ENCODE results near the gene MBD3.
A peak's percentile ranks its signal among the peaks of the same experiment; 100 is the strongest.

The MBD3 gene

DNA sequence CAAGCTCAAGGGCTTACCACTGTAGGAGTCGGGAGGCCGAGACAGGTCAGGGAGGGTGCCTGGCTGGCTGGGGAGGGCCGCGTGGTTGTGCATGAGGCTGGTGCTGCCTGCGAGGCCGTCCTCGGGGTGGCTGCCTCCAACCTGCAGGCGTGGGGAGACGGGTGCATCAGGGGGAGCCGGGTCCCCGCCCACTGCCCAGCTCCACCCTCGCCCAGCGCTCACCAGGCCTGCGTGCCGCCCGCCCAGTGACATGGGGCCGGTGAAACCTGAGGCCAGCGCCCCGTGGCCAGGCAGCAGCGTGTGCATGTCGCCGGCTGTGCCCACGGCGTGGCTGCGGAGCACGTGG, 26.4 kb upstream of the MBD3 start:
- DNase-seq (ENCODE audit: low spot score), result no peak

DNA sequence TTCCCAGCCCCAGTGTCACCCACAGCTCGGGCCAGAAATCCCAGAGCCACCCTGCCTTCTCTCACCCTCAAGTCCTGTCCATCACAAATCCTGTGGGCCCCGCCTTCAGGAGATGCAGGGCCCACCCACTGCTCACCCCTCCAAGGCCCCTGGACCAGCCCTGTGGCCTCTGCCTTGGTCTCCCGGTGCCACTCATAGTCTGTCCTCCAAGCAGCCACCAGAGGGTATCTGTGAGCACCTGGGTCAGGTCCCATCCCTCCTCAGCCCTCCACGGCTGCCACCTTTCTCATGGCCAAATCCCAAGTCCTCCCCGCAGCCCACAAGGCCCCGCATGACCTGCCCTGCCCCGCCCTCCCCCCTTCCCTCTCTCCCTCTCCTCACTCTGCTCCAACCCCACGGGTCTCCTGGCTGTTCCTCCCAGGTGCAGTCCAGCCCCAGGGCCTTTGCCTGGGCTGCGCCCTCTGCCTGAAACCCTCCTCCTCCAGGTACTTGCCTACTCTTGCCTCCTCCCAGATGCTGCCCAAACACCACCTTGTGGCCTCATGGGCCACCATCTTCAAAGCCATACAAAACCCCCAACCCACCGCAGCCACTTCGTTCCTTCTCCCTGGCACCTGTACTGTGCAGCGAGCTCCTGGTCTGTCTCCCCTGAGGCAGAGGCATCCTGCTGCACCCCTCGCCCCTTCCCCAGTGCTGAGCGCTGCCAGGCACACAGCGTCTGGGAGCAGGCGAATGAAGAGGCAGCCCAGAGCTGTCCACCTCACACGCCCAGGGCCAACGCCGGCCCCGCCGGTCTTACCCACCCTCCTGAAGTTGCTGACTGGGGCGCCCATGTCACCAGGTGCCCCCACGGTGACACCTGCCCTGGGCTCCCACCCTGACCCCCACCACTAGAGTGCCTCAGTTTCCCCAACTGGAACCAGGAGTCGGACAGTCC, 25.8 kb upstream of the MBD3 start:
- peak; percentile 80 for DNase-seq (ENCODE audit: low spot score)

DNA sequence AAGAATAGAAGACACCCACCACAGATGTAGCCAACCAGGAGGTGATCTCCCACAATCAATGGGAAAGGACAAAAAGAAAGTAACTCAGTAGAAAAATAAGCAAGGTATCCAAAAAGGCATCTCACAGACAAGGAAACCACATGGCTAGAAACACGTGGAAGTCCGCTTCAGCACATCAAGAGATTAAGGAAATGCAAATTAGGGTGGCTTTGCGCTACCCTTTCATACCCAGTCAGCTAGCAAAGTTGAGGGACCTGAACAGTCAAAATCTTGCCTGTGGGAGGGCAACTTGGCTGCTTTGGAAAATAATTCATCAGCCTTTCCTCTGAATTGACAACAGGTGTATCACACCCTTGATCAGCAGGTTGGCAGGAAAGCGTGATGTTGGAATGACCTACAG, 24.2 kb upstream of the MBD3 start:
- no peak for DNase-seq (ENCODE audit: low spot score)

DNA sequence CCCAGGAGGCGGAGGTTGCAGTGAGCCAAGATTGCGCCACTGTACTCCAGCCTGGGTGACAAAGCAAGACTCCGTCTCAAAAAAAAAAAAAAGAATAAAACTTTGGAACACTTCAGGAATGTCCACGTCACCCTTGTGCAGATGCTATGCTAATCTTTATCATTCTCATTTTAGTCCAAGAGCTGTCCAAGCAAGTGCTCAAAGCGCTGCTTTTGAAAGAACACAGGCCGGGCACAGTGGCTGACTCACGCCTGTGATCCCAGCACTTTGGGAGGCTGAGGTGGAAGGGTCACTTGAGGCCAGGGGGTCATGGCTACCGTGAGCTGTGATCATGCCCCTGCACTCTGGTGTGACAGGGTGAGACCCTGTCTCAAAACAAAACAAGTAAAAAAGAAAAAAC, 23.7 kb upstream of the MBD3 start:
- no peak for DNase-seq (ENCODE audit: low spot score)

DNA sequence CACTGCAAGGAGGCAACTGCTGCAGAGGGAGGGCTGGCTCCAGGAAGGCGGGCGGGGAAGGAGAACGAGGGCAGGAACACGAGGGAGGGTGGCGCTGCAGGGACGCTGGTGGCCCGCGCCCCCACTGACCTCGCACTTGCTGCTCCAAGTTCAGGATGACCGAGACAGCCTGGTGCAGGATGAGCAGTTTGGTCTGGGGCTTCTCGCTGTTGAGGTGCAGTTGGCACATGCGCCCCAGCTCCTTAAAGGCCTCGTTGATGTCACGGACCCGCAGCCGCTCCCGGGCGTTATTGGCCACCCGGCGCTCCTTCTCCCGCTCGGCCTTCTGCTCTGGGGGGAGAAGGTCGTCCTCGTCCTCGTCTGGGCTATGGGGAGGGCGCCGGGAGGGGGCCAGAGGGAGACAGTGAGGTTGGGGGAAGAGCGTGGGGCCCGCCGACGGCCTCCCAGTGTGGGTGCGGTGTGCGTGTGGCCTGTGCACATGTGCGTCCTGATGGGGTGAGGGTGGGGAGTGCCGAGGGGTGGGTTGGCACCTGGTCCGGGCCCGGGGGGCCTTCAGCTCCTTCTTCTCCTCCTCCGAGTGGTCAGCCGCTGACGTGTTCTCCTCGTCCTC, 22.6 kb upstream of the MBD3 start:
- DNase-seq (ENCODE audit: low spot score), result no peak

DNA sequence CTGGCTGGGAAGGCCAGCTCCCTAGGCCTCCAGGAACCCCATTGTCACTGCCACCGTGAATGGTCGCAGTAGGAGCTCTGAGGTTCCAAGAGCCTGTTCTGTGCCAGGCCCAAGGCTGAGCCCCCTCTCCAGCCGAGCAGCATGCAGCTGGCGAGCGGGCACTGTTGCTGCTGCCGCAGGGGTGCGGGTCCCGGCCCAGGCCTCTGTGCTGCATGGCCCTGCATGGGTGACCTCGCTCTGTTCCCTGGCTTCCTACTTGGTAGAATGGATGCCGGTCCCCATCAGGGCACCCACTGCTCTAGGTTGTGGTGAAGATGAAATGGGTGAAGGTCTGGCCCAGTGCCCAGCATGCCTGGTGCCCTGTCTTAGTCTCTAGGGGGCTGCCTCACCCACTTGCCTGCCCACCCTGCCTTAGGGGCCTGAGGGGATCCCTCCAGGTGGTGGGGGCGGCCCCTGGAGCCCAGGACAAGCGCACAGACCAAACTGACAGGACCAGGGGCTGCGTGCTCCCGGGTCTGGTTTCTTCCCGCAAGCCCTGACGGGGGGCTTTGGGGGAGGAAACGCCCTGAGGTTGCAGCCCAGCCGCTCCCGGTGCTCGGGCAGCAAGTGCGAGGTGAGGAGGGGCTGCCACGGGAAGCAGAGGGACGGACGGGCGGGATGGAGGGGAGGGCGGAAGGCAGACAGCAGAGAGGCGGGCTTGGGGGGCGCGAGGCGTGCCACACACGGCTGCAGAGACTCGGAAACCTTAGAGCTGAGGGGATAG, 21.3 kb upstream of the MBD3 start:
- no peak for DNase-seq (ENCODE audit: low spot score)

DNA sequence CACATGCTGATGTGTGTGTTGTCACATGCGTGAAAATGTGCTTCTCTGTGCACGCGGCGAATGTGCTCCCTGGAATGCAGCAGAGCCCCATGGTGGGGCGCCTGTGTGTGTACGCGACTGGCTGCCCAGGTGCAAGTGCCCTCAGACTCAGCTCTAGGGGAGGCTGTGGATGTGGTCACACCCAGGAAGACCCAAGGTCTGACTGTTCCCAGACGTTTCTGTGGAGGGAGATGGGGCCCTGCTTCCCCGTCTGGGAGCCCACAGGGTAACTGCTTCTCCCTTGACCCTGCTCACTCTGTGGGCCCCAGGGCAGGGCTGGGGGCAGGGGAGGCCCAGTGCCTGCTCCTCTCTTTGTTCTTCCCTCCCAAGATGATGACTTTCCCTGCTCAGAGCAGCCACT, 20.5 kb upstream of the MBD3 start:
- DNase-seq (ENCODE audit: low spot score), result no peak

DNA sequence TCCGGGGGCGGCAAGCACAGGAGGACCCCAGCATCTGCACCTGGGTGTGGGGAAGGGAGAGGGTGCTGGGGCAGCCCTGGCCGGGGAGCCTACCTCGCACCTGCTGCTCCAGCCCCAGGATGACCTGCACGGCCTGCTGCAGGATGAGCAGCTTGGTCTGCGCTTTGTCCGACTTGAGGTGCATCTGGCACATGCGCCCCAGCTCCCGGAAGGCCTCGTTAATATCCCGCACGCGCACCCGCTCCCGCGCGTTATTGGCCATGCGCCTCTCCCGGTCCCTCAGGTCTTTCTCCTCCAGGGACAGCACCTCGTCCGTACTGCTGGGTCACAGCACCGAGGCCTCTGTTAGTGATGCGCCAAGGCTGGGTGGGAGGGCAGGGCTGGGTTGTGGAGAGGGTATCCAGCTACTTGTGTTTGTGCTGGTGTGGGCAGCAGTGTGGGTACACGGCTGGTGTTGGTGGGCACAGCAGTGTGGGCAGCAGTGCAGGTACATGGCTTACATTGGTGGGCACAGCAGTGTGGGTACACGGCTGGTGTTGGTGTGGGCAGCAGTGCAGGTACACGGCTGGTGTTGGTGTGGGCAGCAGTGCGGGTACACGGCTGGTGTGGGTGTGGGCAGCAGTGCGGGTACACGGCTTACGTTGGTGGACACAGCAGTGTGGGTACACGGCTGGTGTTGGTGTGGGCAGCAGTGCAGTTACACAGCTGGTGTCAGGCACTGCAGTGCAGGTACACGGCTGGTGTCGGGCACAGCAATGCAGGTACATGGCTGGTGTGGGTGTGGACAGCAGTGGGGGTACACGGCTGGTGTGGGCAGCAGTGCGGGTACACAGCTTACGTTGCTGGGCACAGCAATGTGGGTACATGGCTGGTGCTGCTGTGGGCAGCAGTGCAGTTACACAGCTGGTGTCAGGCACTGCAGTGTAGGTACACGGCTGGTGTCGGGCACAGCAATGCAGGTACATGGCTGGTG, 19.7 kb upstream of the MBD3 start:
- DNase-seq (ENCODE audit: low spot score), result no peak

DNA sequence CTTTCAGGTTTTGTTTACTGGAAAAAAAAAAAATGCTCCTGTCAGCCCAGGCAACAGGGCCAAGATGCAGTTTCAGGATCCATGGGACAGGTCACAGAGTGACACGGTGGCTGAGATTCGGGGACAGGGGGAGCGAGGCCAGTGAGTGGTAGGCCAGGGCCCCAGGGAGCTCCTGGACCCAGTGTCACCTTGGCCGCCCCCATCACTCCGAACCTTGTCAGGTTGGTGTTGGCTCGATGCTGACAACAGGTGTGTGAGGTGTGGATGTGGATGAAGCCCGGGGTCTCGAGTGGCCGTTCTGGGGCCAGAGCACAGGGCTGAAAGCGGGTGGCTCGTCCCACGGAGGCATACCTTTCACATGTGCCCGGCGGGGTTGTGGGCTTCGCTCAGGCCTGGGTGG, 18.7 kb upstream of the MBD3 start:
- no peak for DNase-seq (ENCODE audit: low spot score)

DNA sequence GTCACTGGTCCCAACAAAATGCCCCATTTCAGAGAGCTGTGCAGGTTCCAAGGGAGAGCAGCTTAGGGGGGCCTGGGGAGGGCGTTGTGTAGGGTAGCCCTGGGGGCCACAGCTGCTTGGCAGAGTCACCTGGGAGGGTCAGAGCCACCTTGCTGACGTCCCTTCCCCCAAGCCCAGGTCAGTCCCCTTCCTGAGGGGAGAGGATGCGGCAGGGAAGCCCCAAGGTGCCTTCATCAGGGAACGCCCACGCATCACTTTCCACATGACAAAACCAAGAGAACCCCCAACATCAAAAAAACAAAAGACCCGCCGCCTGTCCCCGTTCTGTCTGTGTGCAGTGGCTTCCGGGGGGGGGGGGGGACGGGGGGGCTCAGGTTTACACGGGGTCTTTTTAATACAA, 17.9 kb upstream of the MBD3 start:
- no peak for DNase-seq (ENCODE audit: low spot score)

DNA sequence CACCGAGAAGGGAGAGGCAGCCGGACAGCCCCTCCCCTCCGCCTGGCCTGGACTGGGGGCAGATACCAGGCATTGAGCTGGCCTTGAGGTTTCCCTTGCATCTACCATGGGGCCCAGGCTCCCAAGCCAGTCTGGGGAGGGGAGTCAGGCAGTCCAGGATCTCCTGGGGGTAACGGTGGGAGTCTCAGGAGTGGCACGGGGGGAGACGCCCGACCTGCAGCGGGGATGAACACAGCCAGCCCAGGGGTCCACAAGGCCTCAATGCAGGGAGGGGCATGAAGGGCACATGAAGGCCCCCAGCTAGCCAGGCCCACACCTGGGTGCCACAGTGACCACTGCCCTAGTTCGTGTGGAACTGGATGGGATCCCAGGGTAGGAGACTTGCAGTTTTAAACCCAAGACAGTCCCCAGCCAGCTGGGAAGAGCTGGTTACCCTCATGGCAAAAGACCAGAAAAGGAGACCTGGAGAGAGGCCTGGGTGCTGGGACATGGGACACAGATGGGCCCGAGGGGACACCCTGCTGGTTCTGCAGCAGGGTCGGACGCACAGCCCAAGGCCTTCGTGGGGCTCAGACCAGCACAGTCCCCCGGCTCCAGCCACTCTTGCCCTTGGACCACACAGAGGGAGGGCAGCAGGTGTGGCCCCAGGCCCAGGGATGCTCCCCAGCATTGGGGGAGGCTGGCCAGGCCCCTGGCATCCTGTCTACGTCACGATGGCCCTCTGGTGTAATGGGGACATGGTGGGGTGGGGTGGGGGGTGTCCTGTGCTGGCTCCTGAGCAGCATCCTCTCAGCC, 17.2 kb upstream of the MBD3 start:
- no peak for DNase-seq (ENCODE audit: low spot score)

DNA sequence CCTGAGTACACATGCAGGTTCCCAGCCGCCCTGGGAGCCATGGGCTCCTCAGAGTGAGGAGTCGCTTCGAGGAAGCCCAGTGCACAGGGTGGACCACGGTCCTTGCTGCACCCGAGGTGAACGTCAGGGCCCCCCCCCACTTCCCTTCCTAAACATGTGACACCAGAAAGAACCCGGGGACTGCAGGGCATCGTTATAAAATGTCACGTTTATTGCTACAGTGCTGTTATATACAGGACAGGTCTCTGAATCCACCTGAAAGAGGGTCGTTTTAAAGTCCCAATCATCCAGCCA, 16.4 kb upstream of the MBD3 start:
- no peak for DNase-seq (ENCODE audit: low spot score)

DNA sequence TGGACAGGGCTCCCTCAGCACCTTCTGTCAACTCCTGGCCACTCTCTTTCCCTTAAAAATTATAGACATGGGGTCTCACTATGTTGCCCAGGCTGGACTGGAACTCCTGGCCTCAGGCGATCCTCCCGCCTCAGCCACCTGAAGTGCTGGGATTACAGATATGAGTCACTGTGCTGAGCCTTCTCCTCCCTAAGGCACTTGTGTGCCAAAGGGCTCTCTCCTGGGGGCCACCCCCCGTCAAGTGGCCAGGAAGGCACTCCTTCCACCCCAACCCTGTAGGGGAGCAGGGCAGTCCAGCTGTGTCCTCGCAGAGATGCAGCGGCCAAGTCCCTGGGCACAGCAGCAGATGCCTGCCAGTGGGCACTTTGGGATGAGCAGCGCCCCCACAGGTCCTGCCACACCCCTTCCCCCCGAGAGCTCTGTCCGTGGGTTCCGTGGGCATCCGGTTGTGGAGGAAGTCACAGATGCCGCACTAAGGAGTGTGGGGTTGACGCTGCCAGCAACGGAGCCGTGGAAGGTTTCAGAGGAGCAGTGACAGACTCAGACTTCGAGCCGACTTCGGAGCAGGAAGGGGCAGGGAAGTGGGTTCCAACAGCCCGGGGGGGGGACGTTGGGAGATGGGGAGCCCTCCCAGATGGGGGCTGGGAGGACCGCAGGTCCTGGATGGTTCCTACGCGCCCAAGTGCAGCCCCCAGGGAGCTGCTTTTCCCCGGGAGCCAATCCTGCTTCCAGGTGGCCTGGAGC, 15.9 kb upstream of the MBD3 start:
- DNase-seq (ENCODE audit: low spot score), result no peak

DNA sequence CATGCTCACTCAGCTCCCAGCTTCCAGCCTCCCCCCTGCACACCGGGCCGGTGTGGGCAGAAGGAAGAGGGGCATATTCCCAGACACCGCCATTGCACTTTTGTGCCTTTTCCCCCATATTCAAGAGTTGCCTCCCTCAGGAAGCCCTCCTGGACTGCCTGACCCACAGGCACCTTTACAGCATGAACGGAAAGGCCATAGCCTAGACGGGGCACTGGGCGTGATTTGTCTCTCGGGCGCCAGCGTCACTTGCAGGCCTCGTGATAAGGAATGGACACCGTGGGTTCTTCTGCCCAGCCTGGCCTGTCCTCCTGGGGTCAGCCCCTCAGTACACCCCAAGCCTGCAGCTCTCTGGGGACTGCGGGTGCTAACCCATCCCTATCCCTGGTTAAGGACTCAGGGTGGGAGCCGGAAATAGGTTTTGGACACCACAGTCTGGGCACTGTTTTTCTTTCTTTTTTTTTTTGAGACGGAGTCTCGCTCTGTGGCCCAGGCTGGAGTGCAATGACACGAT, 13.5 kb upstream of the MBD3 start:
- DNase-seq (ENCODE audit: low spot score), result no peak

DNA sequence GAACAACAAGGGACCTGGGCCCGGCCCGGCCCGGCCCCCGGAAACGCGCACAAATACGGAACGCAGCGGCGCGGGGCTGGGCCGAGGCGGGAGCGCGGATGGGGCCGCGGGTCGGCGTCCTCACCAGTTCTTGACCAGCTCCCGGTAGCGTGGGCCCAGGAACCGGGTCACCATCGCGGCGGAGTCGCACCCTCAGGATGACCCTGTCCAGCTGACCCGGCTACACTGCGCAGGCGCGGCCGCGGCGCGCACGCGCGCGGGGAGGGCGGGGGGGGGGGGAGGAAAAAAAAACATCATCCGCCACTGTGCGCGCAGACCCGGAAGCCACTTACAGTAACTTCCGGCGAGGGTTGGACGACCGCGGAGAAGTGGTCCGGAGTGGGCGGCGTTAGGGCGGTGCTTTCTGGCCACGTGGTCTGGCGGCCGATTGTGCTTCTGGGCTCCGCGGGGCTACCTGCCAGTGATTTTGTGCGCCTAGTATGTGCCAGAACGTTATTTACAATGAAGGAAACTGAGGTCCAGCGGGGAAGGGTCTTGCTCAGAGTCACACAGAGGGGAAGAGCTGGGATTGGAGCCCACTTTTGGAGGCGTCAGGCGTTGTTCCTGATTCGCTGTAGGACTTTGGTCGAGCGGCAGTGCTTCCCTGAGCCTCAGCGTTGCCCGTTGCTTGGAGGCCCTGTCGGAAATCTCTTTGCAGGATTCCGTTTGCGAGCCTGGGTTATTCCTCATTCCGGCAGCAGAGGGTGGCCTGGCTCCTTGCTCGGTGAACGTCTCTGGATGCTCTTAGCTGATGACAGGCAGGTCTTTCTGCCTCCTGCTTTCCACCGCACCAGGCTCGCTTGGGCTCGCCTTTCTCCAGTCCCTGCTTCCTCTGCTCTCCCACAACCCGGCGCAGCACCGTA, 12.8 kb upstream of the MBD3 start, which contains the start of gene UQCR11:
Gene UQCR11, minus strand, starts transcription at position 227 of the 902 bp plus-strand sequence. Its CDS starts 53 bp downstream, at position 174.
- peak; percentile 97 for DNase-seq (ENCODE audit: low spot score)

DNA sequence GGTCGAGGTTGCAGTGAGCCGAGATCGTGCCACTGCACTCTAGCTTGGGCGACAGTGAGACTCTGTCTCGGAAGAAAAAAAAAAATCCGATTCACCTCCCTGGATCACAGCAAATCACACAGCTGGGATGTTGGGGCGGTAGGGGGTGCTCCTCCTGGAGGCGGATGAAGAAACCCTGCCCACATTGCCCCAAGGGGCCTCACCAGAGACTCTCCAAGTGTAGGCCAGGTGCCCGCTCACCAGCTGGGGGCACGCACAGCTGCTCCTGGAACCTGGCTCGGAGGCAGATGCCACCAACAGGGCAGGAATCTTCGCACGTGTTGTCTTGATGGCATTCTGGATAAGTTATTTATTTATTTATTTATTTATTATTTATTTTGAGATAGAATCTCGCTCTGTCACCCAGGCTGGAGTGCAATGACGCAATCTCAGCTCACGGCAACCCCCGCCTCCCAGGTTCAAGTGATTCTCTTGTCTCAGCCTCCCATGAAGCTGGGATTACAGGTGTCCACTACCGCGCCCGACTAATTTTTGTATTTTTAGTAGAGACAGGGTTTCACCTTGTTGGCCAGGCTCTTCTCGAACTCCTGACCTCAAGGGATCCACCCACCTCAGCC, 9.5 kb upstream of the MBD3 start:
- DNase-seq (ENCODE audit: low spot score), result no peak

DNA sequence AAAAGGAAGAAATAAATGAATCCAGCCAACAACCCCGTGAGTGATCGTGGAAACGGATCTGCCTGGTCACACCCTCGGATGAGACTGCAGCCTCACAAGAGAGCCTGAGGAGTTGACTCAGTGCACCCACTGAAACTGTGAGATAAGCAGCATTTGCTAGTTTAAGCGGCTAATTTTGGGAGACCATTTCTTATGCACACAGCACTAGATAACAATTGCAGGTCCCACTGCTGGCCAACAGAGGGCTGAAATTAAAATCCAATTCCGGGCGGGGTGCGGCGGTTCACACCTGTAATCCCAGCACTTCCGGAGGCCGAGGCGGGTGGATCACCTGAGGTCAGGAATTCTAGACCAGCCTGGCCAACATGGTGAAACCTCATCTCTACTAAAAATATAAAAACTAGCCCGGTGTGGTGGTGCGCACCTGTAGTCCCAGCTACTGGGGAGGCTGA, 9.0 kb upstream of the MBD3 start:
- peak; percentile 81 for DNase-seq (ENCODE audit: low spot score)

DNA sequence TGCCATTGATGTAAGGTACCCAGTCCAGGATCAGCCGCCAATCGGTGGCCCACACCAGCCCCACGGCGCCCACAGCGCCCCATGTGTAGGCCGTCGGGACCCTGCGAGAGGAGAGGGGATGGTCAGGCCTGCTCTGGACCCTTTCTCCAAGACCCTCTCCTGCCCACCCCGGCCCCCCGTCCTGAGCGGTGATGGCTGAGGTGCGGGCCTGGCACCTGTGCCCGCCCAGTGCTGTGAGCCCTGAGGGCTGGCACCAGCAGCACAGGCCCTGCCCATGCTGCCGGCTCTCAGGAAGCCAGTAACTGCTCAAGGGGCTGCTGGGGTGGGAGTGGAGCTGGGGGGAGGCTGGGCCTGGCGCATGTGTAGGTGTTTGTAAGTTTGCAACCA, 6.8 kb upstream of the MBD3 start:
- DNase-seq (ENCODE audit: low spot score), result no peak
